HG03575 (cell line): ENCODE data around the gene PACRG.

Experiments used
- ATAC-seq: cut with Tn5 transposase; IDR thresholded peaks from one replicate; pipeline ENCODE4 v1.9.1; 2021; ENCODE audit not compliant: unreplicated experiment, insufficient number of reproducible peaks, low FRiP score; ENCODE audit errors: extremely low read depth

The PACRG gene

GRCh38 chr6:162753775-162754174 lies 26.0 kb downstream of the PACRG start:
- no peak for ATAC-seq

- no peak for ATAC-seq
These were observed 42.4 kb downstream of the PACRG start for GRCh38 chr6:162770136-162770535.

GRCh38 chr6:162770955-162771354 lies 43.2 kb downstream of the PACRG start:
- no peak for ATAC-seq

GRCh38 chr6:162772466-162772865 lies 44.7 kb downstream of the PACRG start:
- no peak for ATAC-seq

GRCh38 chr6:162773996-162774395 lies 46.2 kb downstream of the PACRG start:
- no peak for ATAC-seq

- ATAC-seq = no peak
These were observed 49.3 kb downstream of the PACRG start for GRCh38 chr6:162777091-162777490.

GRCh38 chr6:162778603-162779002 lies 50.8 kb downstream of the PACRG start:
- no peak for ATAC-seq

GRCh38 chr6:162785632-162786242 lies 58.0 kb downstream of the PACRG start:
- ATAC-seq = no peak

- no peak for ATAC-seq
These were observed 70.9 kb downstream of the PACRG start for GRCh38 chr6:162798546-162799266.

- ATAC-seq = no peak
These were observed 86.7 kb downstream of the PACRG start for GRCh38 chr6:162814426-162814973.

- ATAC-seq = no peak
These were observed 89.4 kb downstream of the PACRG start for GRCh38 chr6:162817196-162817595.

GRCh38 chr6:162819284-162819683 lies 91.5 kb downstream of the PACRG start:
- ATAC-seq = no peak

GRCh38 chr6:162821102-162821501 lies 93.3 kb downstream of the PACRG start:
- ATAC-seq = no peak

GRCh38 chr6:162825597-162825996 lies 97.8 kb downstream of the PACRG start:
- ATAC-seq = no peak

- ATAC-seq = no peak
These were observed 101.4 kb downstream of the PACRG start for GRCh38 chr6:162829013-162829742.

- no peak for ATAC-seq
These were observed 106.0 kb downstream of the PACRG start for GRCh38 chr6:162833776-162834175.

GRCh38 chr6:162845972-162846371 lies 118.2 kb downstream of the PACRG start:
- ATAC-seq = no peak

- ATAC-seq = no peak
These were observed 118.9 kb downstream of the PACRG start for GRCh38 chr6:162846723-162847122.

GRCh38 chr6:162849269-162849668 lies 121.5 kb downstream of the PACRG start:
- no peak for ATAC-seq

- no peak for ATAC-seq
These were observed 124.4 kb downstream of the PACRG start for GRCh38 chr6:162852192-162852591.
